Adipose tissue (tissue), 3 donors: Measurements from ENCODE around the gene M1AP. TPM values are rescaled to one million over a fixed set of nuclear protein-coding genes. Genes with fewer than 3 reads are reported as not detected.
"Not testable (repeated sequence)": the region's sequence is repeated elsewhere in the genome, so short reads cannot be mapped to it uniquely, and the experiment has no call there.

Experiments used
- H3K27ac ChIP-seq: one replicate; pipeline ENCODE4 v1.5.1; 2013; ENCODE audit warnings: low read depth, low read length
- WGBS, 3 donors: extraction: QIAGEN DNeasy Blood & Tissue Kit; methylation state at CpG; one replicate each; pipeline ENCODE4 v1.1.7; 2013; 5-methylcytosine and 5-hydroxymethylcytosine counted together
- polyA plus RNA-seq, 3 donors: library from polyadenylated mRNA; stranded (reverse); fragments of 200-250 nt; gene quantifications; one replicate each; pipeline ENCODE4 v1.2.3, GENCODE V29; 2013
- donor health status: healthy with polysubstance abuse.
- donor health status: Bipolar disorder and iron deficiency.
- donor health status: healthy.

The M1AP gene
- polyA plus RNA-seq, 3 donors = 0.34 to 0.70 (median 0.48) TPM

DNA sequence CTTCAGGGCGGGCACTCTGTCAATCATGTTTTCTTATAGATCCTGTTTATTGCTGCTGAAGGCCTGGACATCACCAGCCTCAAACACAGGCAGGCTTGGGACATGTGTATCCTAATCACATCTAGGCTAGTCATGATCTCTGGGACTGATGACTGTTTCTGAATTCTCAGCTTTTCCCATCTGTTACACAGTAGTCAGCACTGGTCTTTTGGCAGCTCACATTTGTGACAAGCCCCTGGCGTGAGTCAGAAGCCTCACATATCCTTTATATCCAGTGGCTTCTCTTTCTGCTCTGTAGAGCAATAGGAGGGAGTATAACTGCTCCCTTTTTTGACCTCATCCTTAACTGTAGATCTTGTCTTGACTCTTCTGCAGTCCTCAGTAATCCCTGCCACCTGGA, 10.4 kb upstream of the M1AP start:
- H3K27ac ChIP-seq = no peak overlapping the region
- 89 to 96% (median 93%) methylated on average over 2 of the region's 2 CpGs for WGBS, 3 donors

DNA sequence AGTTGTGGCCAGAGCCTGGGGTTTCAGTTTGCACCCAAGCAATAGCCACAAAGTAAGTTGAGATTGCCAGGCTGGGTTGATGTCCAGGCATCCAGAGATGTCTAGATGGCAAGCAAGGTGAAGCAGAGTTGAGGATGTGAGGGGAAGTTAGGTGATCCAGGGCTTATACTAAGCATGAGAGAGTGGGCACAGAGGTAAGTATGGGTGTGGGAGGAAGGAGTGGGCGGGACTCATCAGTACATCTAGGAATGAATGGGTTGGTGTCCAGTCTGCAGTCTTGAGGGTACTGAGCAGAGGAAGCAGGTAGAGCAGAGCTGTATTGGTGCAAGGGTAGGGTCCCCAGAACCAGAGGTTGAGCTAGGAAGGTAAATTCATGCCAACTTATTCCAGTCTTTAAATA, 7.4 kb upstream of the M1AP start:
- H3K27ac ChIP-seq = no peak overlapping the region
- 92 to 98% (median 96%) methylated on average over 1 of the region's 1 CpG for WGBS, 3 donors

- H3K27ac ChIP-seq = no peak within 1 kb of the TSS
- WGBS, 3 donors = 1% methylated on average over 64 to 79 of the region's 79 CpGs
These were observed 6.1 kb upstream of the M1AP start, which contains the start of gene SEMA4F for GRCh38 chr2:74653985-74654882. Gene SEMA4F (plus strand): TSS chr2:74654247. CDS start chr2:74654377, 130 bp downstream.

- WGBS, 3 donors = 8 to 9% (median 8%) methylated on average over 15 of the region's 15 CpGs
- H3K27ac ChIP-seq = no peak overlapping the region
These were observed 5.5 kb upstream of the M1AP start for GRCh38 chr2:74653589-74653984.

- WGBS, 3 donors = 96 to 97% (median 96%) methylated on average over 13 of the region's 13 CpGs
- no peak overlapping the region for H3K27ac ChIP-seq
These were observed 1.2 kb downstream of the M1AP start for GRCh38 chr2:74646834-74647482.

- no peak overlapping the region for H3K27ac ChIP-seq
- 74 to 81% (median 79%) methylated on average over 2 of the region's 2 CpGs for WGBS, 3 donors
These were observed 1.9 kb downstream of the M1AP start for GRCh38 chr2:74646201-74646600.

DNA sequence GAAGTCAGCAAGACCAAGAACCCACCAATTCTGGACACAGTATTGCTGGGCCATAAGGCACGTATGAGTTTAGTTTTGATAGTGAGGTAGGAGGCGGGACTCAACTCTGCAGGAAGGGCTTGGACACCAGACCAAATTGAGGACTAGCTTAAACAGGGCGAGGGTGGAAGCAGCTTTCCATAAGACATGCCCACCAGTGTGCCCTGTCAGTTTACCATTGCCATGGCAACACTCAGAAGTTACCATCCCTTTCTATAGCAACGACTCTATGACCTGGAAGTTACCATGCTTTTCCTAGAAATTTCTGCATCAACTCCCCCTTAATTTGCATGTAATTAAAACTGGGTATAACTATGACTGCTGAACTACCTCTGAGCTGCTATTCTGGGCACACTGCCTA, 2.8 kb downstream of the M1AP start:
- 76% methylated on average over 4 of the region's 4 CpGs for WGBS, 3 donors
- H3K27ac ChIP-seq = no peak overlapping the region

DNA sequence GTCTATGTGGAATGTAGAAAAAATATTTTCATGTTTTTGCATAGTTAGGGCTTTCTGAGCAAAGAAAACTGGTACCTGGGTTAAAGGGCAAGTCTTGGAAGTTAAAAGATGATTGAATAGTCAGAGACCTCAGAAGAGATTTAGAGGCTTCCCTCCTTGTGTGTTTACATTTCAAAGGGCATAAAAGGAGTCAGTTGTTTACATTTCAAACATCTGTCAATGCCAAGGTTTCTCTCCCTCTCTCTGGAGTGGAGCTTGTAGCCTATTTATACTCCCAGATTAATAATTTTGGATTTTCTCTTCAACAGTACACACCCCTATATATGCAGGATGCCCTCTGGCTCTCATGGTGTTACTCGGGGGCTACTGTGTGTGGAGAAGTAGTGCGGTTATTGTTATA, 8.6 kb downstream of the M1AP start:
- H3K27ac ChIP-seq = no peak overlapping the region
- 67 to 80% (median 68%) methylated on average over 2 of the region's 2 CpGs for WGBS, 3 donors

DNA sequence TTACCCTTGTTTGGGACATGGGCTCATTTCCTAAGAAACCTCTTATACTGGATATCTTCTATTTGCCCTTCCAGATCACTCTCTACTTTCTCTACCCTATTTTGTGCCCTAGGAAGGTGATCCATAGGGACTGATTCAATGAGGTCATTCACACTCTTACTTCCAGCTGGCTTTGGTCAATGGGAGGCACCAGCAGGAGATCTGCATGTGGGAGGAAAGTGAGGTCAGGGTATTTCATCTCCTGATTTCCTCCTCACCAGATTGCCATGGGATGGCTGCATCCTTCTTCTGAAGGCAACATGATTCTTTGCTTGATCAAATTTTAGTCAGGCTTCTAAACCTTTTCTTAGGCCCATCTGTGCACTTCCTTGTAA, 15.2 kb downstream of the M1AP start:
- H3K27ac ChIP-seq = no peak overlapping the region

- H3K27ac ChIP-seq = no peak overlapping the region
- WGBS, 3 donors = 79 to 83% (median 81%) methylated on average over 3 of the region's 3 CpGs
These were observed 15.8 kb downstream of the M1AP start for GRCh38 chr2:74632209-74632938.

DNA sequence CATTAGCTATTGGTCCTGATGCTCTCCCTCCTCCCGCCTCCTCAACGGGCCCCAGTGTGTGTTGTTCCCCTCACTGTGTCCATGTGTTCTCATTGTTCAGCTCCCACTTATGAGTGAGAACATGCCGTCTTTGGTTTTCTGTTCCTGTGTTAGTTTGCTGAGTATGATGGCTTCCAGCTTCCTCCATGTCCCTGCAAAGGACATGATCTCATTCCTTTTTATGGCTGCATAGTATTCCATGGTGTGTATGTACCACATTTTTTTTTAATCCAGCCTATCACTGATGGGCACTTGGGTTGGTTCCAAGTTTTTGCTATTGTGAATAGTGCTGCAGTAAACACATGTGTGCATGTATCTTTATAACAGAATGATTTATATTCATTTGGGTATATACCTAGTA, 17.7 kb downstream of the M1AP start:
- WGBS, 3 donors = 93 to 98% (median 93%) methylated on average over 3 of the region's 3 CpGs
- not testable (repeated sequence) for H3K27ac ChIP-seq

DNA sequence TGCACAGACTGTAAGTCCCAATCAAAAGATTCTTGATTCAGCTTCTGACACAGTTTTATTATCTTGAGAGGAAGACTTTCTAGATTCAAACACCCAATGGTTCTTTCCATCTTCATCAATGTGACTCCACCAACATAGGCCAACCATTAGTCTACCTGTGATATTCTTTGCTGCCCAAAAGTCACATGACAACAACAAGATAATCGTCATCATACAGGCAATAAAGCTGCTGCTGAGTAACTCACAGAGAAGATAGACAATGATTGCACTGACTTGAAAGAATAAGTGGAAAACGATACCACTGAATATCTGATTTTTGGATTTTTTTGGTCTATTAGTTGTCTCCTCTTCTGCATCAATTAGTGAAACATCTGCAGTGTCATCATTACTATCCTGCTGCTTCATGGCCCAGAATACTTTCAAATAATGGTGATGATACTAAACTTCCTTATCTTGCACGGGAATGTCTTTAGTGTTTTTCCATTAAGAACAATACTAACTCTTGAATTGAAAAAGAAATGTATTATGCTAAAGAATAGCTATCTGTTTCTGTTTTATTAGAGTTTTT, 19.5 kb downstream of the M1AP start:
- 52 to 76% (median 73%) methylated on average over 3 of the region's 3 CpGs for WGBS, 3 donors
- no peak overlapping the region for H3K27ac ChIP-seq

DNA sequence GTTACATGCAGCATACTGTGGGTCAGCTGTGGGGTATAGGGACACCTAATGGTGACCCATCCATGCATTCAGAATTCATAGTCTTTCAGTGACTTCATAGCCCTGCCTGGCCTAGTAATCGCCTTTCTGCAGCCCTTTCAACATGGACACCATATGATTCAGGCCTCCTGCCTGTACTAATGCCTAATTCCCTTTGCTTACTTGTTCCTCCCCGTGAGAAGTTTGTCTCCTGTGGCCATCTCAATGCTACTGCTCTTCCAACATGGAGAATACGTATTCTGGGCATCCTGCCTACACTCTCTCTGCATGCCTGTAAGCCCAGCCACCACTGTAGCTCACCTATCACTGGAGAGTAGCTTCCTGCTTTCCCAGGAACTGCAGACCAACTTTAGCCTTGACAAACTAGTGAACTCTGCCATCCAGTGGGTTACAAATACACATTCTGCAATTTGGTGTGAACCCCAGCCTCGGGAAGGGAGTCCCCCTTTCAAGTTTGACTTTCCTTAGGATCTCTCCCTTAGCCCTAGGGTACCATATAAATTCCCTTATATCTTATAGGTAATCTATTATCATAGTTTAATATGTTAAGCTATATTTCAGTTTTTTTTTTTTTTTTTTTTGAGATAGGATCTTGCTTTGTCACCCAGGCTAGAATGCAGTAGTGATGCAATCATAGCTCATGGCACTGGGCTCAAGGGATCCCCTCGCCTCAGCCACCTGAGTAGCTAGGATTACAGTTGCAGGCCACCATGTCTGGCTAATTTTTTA, 22.3 kb downstream of the M1AP start:
- H3K27ac ChIP-seq = no peak overlapping the region
- WGBS, 3 donors = 76 to 86% (median 81%) methylated on average over 5 of the region's 5 CpGs

- 91 to 93% (median 91%) methylated on average over 12 of the region's 12 CpGs for WGBS, 3 donors
- no peak overlapping the region for H3K27ac ChIP-seq
These were observed 27.5 kb downstream of the M1AP start for GRCh38 chr2:74620671-74621070.

DNA sequence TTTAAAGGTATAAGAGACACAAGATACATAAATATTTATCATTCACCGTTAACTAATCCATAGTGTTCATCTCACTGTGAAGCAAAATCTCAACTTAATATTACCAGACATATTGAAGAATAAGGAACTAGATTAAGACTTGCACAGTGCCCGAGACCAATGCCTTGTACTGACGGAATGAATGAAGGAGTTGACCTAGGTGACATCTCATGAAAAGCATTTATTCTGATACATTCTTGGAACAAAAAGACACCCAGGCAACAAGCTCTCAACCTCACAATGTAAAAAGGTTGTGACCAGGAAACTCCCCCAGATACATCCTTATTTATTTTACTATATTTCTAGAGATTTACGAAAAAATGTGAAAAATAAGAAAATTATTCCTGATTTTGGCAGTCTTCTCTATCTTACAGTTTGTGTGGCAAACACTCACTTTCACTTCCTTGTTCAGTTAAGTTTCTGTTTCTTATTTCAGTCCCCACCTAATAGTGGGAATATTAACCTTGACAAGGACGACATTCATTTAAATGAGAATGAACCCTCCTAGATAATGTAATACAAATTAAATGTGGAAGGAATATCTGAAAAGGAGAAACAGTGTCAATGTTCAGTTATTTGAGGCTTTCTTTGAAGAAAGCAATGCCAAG, 28.4 kb downstream of the M1AP start:
- H3K27ac ChIP-seq = no peak overlapping the region

DNA sequence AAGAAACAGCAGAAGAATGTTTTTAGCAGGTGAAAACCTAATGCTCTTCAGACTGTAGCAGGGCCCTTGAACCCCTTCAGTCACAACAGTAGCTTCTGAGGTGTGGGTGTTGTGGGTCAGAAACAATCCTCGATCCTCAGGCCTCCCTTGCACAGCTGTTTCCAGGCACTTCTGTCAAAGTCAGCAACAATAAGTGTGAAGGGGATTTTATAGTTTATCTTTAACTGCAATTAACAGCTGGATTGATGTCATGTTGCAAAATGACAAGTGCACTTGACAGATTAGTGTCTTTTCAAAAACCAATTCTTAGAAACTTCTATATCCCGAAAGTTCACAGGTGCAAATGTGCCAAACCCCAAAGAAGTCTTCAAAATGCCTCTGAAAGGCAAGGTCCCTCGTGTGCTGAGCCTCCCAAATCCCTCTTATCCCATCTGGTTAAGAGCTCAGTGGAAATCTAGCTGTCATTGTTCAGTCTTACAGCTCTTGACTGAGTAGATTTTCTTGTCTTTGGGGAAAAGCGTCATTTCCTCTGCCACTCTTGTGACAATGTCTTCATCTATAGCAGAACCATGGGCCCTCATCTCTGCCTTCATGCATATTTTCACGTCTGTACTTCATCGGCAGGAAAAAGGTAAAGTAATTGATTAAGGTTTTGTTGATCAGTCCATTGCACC, 29.6 kb downstream of the M1AP start:
- no peak overlapping the region for H3K27ac ChIP-seq
- 72 to 82% (median 76%) methylated on average over 6 of the region's 6 CpGs for WGBS, 3 donors

More for the DNA sequence above, 28.4 kb downstream of the M1AP start:
- 76 to 79% (median 77%) methylated on average over 5 of the region's 5 CpGs for WGBS, 3 donors

DNA sequence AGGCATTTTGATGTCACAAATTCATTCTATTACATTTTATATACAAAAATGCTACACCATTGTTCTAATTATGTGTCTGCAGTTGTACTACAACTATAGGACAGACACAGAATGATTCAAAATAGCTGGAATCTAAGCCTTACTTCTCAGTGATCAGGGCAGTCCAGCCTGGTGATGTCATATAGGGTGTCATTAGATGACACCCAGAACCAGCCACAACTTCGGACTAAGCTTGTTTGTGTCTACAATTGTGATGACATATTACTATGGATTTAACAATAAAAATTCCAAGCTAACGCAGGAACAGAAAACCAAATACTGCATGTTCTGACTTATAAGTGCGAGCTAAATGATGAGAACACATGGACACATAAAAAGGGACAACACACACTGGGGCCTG, 31.0 kb downstream of the M1AP start:
- 84 to 89% (median 89%) methylated on average over 3 of the region's 3 CpGs for WGBS, 3 donors
- H3K27ac ChIP-seq = no peak overlapping the region
